Hindlimb muscle (tissue), 1 donor: ENCODE measurements around the gene PSMD5. TPM values are rescaled to one million over a fixed set of nuclear protein-coding genes. Genes with fewer than 3 reads are reported as not detected.

Experiments used
- DNase-seq: peaks from one replicate; pipeline ENCODE4 v3.0.0-alpha.2; 2013
- polyA plus RNA-seq: library from polyadenylated mRNA; unstranded; fragments of 120-200 nt; gene quantifications from one replicate; pipeline ENCODE4 v1.2.1, GENCODE V29; 2013; ENCODE audit not compliant: insufficient read length

Gene PSMD5
- polyA plus RNA-seq, 1 donor = 20.6 TPM

- no peak for DNase-seq
These were observed 31.8 kb upstream of the PSMD5 start for GRCh38 chr9:120874226-120875194.

- no peak for DNase-seq
These were observed 30.8 kb upstream of the PSMD5 start for GRCh38 chr9:120873512-120873911.

DNA sequence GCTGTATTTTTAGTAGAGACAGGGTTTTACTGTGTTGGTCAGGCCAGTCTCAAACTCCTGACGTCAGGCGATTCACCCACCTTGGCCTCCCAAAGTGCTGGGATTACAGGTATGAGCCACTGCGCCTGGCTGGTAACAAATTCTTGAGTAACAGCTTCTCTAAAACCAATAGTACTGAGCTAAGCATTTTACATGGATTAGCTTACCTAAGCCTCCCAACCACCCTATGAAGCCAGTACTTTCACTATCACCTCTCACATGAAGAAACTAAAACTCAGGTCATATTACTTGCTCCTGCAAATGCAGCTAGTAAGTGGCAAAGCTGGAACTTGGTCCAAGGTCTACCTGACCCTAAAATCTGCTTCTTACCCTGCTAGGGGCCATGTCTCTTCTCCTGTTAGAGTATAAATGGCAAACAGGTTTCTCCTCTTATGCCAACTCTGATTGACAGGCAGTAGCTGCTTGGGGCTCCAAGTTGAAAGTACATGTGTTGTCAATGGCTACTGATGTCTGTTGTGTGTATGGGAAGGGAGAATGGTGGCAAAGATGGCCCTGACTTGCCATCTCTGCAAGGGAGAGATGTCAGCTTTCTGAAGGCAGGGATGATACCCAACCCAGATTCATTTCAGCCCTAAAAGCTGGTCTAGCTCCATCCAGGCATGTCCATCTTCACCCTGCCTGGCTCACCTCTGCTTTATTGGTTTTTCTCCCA is 30.2 kb upstream of the PSMD5 start:
- DNase-seq = no peak

DNA sequence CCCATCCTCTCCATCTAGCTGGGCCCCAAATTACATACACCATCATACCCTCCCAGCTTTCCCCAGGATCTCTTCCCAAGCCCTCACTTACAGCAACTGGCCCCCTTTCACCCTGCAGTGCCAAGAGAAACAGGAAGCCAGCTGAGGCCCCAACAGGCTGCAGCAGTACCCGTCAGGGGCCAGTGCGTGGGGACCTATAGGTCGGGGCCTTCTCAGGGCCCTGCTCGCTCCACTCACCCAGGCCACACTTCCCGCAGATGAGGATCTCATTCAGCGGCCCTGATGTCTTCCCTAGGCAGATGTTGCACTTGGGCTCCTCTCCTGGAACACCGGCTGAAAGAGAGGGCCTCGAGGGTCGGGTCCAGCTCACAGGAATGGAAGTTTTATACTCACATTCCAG is 27.5 kb upstream of the PSMD5 start:
- DNase-seq = no peak

DNA sequence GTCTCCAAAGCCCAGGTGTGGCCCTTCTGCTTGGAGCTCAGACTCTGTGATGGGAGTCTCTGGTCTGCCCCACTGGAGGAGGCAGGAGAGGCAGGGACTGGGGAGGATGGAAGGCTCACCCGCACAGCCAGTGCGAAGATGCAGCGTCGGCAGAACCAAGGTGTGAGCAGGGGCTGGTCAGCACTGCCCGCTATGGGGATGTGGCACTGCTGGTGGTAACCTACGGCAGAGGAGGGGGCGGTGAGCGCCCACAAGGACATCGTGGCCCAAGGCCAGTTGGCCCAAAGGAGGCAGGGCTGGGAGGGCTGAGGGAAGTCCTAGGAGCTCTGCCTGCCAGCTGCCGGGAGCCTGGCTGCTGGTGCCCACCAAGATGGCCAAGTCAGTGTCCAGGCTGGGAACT is 27.0 kb upstream of the PSMD5 start:
- no peak for DNase-seq

- no peak for DNase-seq
These were observed 26.6 kb upstream of the PSMD5 start for GRCh38 chr9:120869360-120869687.

DNA sequence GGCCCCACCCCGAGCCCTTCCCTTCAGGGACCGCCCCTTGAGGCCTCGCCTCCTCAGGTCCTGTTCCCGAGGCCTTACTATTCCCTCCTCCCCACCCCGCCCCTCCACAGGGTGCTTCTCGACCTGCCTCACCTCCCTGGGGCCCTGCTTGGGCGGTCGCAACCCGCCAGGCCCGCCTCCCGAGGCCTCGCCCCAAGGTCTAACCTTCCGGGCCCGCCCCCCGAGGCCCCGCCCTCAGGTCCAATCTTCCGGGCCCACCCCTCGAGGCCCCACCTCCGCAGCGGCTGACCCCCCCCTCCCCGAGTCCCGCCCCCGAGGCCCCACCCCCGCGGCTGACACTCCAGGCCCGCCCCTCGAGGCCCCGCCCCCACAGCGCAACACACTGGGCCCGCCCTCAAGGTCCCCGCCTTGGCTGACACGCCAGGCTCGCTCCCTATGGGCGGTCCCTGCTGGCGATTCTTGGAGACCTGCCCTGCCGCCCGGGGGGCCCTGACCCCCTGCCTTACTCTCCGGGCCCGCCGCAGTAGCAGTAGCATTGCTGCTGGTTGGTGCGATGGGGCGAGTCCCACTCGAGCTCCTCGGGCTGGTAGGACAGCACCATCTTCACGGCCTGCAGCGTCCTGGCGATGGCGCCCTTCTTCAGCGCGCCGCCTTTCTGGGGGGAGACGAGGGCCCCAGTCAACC is 26.1 kb upstream of the PSMD5 start:
- DNase-seq = peak; percentile 88

DNA sequence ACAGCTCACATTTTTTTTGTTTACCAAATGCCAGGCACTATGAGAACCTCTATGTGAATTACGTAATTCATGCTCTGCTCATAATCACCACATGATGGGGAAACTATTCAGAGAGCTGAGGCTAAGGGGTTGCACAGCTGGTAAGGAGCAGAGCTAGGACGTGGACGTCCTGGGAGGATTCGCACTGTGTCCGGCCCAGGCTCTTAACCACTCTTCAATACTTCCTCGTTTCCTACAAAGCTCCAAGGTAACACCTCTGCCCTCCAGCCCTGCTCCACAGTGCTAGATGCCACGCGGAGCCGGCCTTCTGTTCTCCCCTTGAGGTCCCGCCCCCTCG is 25.6 kb upstream of the PSMD5 start:
- no peak for DNase-seq

DNA sequence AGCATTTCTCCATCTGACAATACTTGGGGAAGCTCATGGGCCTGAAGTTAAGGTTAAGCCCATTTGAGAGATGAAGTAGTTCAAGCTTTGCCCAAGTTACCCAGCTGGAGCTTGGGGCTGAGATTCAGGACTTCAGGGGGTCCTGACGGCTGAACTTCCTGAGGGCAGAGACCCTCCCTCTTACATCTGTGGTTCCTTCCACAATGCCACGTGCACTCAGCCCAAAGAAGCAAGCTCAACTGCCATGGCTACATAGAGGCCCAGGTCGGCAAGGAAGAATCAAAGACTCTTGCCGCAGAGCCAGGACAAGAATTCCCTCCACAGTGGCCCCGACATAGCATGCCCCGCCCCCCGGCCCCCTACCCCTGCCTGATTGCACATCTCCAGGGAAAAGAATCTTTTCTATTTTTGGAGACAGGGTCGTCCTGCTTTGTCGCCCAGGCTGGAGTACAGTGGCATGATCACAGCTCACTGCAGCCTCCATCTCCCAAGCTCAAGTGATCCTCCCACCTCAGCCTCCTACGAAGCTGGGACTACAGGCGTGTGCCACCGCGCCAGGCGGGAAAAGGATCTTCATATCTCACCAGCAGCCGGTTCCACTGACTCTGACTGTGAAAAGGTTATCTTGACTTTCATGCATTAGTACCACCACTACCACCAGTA is 25.1 kb upstream of the PSMD5 start:
- DNase-seq = no peak

DNA sequence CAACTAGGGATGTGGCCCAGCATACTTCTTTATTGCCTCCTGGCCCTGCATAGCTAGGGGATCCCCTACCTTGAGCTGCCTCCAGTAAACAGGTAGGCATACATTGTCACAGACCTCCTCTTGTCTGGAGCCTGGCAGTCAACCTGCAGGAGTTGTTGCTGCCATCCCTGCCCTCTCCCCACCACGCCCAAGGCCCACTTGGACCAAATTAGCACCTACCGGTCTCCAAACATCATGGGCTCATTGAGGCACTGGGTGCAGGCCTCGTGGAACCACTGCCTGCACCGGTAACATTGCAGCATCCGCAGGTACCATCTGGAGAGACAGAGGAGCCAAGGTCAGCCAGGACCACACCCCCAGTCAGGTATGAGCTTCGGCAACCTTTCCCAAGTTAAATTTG is 23.9 kb upstream of the PSMD5 start:
- DNase-seq = no peak

DNA sequence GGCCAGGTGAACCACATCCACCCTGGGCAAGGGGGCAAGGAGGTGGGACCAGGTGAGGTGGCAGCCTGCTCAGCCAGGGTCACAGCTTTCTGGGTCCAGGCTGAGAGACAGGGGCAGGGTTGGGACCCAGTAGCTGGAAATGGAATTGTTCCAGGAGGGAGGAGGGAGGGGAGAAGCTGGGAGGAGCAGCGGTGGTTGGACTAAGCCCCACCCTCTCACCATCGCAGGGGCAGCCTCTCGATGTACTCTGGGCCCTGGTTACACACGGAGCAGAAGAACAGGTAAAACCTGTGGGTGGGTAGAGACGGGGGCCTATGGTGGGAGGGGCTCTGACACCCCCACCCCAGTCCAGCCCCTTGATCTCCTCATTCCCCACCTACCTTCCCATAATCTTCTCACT is 23.1 kb upstream of the PSMD5 start:
- no peak for DNase-seq

GRCh38 chr9:120865176-120865575 is 22.5 kb upstream of the PSMD5 start:
- DNase-seq = no peak

DNA sequence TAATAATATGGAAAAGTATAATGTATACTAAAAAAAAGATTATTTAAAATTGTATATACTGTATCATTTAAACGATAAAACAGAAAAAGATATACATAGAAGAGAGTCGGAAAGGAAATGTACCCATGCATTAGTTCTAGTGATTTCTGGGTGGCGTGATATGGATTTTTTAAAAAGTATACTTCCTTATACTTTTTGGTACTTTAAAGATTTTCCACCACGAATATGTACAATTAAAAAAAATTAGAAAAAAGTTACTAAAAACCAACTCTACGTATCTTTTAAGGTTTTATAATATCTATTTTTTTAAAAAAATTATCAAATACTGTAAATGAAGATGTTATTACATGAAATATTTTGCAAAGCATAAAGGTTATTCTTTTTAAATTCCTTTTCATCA is 22.0 kb upstream of the PSMD5 start:
- DNase-seq = no peak

DNA sequence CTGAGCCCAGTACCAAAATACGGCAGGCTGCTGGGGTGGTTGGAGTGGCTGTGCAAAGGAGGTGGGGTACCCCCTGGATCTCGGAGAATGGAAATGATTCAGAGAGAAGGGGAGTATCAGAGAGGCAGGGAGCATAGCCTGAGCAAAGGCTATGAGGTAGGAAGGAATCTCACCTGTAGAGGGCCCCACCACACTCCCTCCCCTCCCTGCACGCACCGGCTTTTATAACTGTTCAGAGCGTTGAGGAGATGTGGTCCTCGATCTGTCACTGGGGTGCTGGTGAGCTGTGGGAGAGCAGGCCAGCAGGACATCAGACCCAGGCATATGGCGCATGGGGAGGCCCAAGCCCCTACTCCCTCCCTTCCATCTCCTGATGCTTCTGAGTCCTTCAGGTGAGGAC is 21.1 kb upstream of the PSMD5 start:
- no peak for DNase-seq

DNA sequence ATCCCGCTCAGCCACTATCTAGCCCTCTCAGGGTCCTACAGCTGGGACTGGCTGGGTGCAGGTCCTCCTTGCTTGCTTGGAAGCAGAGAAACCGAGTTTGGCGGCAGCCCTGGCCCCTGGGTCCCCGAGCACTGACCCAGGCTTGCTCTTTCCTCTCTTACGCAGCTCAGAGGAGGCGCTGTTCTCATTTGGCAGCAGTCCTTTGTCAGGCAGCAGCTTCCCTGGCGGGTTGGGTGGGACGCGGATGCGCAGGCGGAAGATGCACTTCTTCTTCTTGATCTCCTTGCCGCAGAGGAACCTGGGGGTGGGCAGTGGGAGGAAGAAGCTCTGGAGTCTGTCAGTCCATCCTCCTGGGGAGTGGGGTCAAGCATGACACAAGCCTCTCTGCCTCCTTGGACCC is 19.7 kb upstream of the PSMD5 start:
- no peak for DNase-seq

DNA sequence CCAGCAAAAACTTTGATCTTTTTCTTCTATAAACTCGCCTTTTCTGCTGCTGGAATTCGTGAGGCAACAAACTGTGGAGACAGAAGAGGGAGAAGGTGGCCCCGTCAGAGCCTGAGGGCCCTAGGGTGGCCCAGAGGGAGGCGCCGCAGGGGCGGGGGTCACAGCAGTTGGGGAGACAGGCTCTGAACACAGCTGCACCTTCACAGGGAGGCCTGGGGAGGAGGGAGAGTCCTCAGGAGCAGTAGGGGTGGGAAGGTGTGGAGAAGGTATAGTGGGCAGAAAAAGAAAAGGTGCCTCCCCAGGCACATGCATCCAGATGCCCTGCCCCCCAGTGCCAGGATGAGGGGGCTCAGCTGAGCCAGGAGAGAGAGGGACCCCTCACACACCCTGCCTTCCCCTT is 19.2 kb upstream of the PSMD5 start:
- DNase-seq = no peak

- DNase-seq = no peak
These were observed 17.4 kb upstream of the PSMD5 start for GRCh38 chr9:120860083-120860482.

GRCh38 chr9:120859361-120859760 is 16.6 kb upstream of the PSMD5 start:
- DNase-seq = no peak

DNA sequence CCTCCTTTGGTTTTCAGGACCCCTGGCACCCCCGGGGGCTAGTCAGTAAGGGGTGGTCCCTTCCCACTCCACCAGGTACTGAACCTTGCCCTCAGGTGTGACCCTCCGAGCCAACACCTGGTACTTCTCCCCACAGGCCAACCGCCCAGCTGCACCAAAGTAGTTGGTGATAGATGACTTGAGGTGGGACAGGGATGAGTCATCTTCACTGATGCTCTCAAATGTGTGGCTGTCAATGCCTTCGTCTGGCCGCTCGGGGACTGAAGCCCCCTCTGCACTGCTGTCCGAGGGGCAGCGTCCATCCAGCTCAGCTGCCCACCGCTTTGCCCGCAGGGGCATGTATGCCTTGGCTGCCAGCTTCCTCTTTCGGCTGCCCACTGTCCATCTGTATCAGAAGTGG is 15.2 kb upstream of the PSMD5 start:
- no peak for DNase-seq

- no peak for DNase-seq
These were observed 14.8 kb upstream of the PSMD5 start for GRCh38 chr9:120857481-120857880.

- DNase-seq = no peak
These were observed 14.0 kb upstream of the PSMD5 start for GRCh38 chr9:120856700-120857099.

- no peak for DNase-seq
These were observed 13.3 kb upstream of the PSMD5 start for GRCh38 chr9:120855827-120856670.
